Stomach (tissue), 9 donors: ENCODE measurements around the gene SIK2. TPM values are rescaled to one million over a fixed set of nuclear protein-coding genes. Genes with fewer than 3 reads are reported as not detected.

Experiments used
- DNase-seq, 2 donors: peaks; one replicate each; pipeline versions ENCODE4 v3.0.0 to v3.0.0-alpha.2; 2013 to 2019
- H3K27ac ChIP-seq, 5 donors: fragments of 200-600 bp in 4 of 5; sonication (generic) in 4 of 5; one replicate each; pipeline ENCODE4 v1.5.1; 2013 to 2019; ENCODE audit warnings: mild to moderate bottlenecking in 1 of 5, moderate library complexity in 1 of 5
- H3K27me3 ChIP-seq, 3 donors: fragments of 200-600 bp; sonication (generic); one replicate each; pipeline ENCODE4 v1.5.1; 2017 to 2019; ENCODE audit warnings: mixed run types in 1 of 3
- H3K36me3 ChIP-seq, 4 donors: fragments of 200-600 bp; sonication (generic); 1 replicate in 3 of 4; 2 replicates in 1 of 4; pipeline ENCODE4 v1.5.1; 2016 to 2019
- H3K4me1 ChIP-seq, 4 donors: fragments of 200-600 bp; sonication (generic); one replicate each; pipeline ENCODE4 v1.5.1; 2016 to 2019
- H3K4me3 ChIP-seq, 4 donors: fragments of 200-600 bp; sonication (generic) in 3 of 4; one replicate each; pipeline ENCODE4 v1.5.1; 2016 to 2019; ENCODE audit warnings: mild to moderate bottlenecking in 1 of 4
- H3K9me3 ChIP-seq, 4 donors: fragments of 200-600 bp; sonication (generic); one replicate each; pipeline ENCODE4 v1.5.1; 2016 to 2019
- CTCF ChIP-seq, 7 experiments: fragments of 450-650 bp in 4 of 7; fragments of 200-600 bp in 3 of 7; sonication (generic) in 3 of 7; IDR thresholded peaks; one replicate each; pipeline ENCODE4 v1.5.1; 2016 to 2019; ENCODE audit warnings: antibody characterized with exemption in 7 of 7, control low read depth in 2 of 7, mild to moderate bottlenecking in 1 of 7
- EP300 ChIP-seq: sonication (generic); formaldehyde crosslinking; IDR thresholded peaks from one replicate; pipeline ENCODE4 v1.6.1; 2017; ENCODE audit warnings: antibody characterized with exemption
- POLR2A ChIP-seq, 4 donors: fragments of 450-650 bp; IDR thresholded peaks; one replicate each; pipeline ENCODE4 v1.6.1; 2016; ENCODE audit warnings: antibody characterized with exemption in 4 of 4, control low read depth in 2 of 4, mild to moderate bottlenecking in 1 of 4, moderate library complexity in 1 of 4
- POLR2AphosphoS5 ChIP-seq, 3 donors: sonication (generic); formaldehyde crosslinking; IDR thresholded peaks; one replicate each; pipeline ENCODE4 v1.6.1; 2016; ENCODE audit warnings: antibody characterized with exemption in 3 of 3
- WGBS, 5 donors: extraction: QIAGEN DNeasy Blood & Tissue Kit in 3 of 5; methylation state at CpG; one replicate each; pipeline versions ENCODE4 v1.1.5 to v1.1.7; 2013 to 2018; 5-methylcytosine and 5-hydroxymethylcytosine counted together
- intact Hi-C: fragments of 100-400 bp; cut with DNase I; formaldehyde crosslinking; loops from one replicate; pipeline ENCODE4 v1.15.1; 2023; ENCODE audit warnings: low total_unique reads
- polyA plus RNA-seq, 3 donors: library from polyadenylated mRNA; stranded (reverse); fragments of 200-250 nt; gene quantifications; one replicate each; pipeline ENCODE4 v1.2.3, GENCODE V29; 2013
- total RNA-seq, 5 donors: library from RNA; depleted of rRNA; stranded (reverse); fragments of >200 nt; gene quantifications; one replicate each; pipeline versions ENCODE4 v1.1.0 to v1.2.3, GENCODE V29; 2014 to 2016
- donor health status: healthy with polysubstance abuse.
- donor health status: Bipolar disorder and iron deficiency.
- donor health status: healthy.

SIK2 gene
- total and polyA plus RNA-seq, 8 donors = 5.5 to 86.9 (median 18.4) TPM

DNA sequence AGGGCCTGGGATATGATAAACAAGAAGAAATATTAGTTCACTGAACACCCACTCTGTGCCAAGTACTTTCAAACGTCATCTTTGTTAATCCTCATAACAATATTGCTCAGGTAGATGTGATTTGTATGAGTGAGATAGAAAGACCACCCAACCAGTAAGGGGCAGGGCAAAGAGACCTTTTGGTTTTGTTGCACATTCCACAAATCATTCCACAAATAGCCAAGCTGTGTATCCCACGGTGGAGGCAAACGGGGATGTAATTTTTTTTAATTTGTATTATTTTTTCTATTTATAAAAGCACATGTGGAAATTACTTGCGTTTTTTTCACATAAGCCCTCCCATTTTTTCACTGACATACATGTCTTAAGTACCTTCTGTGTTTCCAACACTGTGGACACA, 32.8 kb upstream of the SIK2 start:
- Histone ChIP-seq H3K4me1 (peaks cover 7 to 31% (median 21%) of the 10 kb centered on the region in 4 donors), H3K4me3 (no peak overlapping the region), H3K9me3 (no peaks in the 10 kb centered on the region), H3K36me3 (no peaks in the 10 kb centered on the region), H3K27me3 (no peaks in the 10 kb centered on the region), H3K27ac (peak overlapping the region in 1 of 5 donors; percentile 17)
- TF ChIP-seq POLR2AphosphoS5 (IDR thresholded peaks at IDR 0.05) (no peak), POLR2A (IDR thresholded peaks at IDR 0.05) (no peak), EP300 (no peak), CTCF (IDR thresholded peaks at IDR 0.05) (no peak)
- intact Hi-C loops = loop anchor here (10.0 kb wide), 1 partner anchor 275 kb away; no protein-coding TSS in a partner anchor
- DNase-seq = no peak
- WGBS, 5 donors = 46 to 67% (median 64%) methylated on average over 4 of the region's 4 CpGs

GRCh38 chr11:111570796-111571195, 31.5 kb upstream of the SIK2 start:
- no peak for DNase-seq
- intact Hi-C loops = no loop called here
- Histone ChIP-seq H3K4me1 (peaks cover 11 to 32% (median 28%) of the 10 kb centered on the region in 4 donors), H3K27me3 (no peaks in the 10 kb centered on the region), H3K9me3 (no peaks in the 10 kb centered on the region), H3K27ac (no peak overlapping the region), H3K36me3 (no peaks in the 10 kb centered on the region), H3K4me3 (no peak overlapping the region)
- WGBS, 5 donors = 68 to 93% (median 77%) methylated on average over 6 of the region's 6 CpGs
- TF ChIP-seq POLR2AphosphoS5 (IDR thresholded peaks at IDR 0.05) = no peak
- TF ChIP-seq CTCF (IDR thresholded peaks at IDR 0.05) = no peak
- no peak for TF ChIP-seq POLR2A (IDR thresholded peaks at IDR 0.05)

DNA sequence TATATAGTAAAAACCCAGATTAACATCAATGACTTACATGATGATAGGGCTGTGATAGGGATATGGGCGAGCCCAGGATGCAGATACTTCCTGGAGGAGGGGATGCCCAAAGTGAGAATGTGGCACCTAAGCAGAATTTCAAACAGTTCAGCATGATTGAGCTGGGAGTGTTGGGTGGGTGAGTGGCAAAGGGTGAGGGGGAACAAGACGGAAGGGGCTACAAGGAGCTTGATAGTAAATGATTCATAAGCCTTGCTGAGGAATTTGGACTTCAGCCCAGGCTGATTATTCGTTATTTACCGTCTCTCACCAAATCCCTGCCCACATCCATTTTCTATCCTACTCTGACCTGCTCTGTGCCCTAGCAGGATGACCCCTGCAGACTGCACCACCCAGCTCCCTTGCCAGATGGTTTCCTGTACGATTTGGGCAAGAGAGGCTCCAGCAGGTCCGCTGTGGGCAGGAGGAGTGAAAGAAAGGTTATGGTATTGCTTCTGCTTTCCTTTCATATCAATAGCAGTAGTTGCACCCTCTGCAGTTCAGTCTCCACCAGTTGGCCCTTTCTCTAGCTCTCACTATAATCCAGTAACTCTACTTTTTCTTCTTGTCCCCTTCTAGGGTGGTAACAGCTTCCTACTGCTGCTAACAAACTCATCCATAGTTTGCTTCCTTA, 30.3 kb upstream of the SIK2 start:
- WGBS, 5 donors = 22 to 36% (median 23%) methylated on average over 6 of the region's 6 CpGs
- intact Hi-C loops = no loop called here
- TF ChIP-seq CTCF (IDR thresholded peaks at IDR 0.05) (no peak), POLR2A (IDR thresholded peaks at IDR 0.05) (no peak), POLR2AphosphoS5 (IDR thresholded peaks at IDR 0.05) (no peak), EP300 (no peak)

GRCh38 chr11:111572581-111572980, 29.7 kb upstream of the SIK2 start:
- intact Hi-C loops = no loop called here
- TF ChIP-seq CTCF (IDR thresholded peaks at IDR 0.05) = no peak
- TF ChIP-seq POLR2A (IDR thresholded peaks at IDR 0.05) = no peak
- no peak for TF ChIP-seq POLR2AphosphoS5 (IDR thresholded peaks at IDR 0.05)
- no peak for TF ChIP-seq EP300
- H3K27ac ChIP-seq = no peak overlapping the region
- H3K36me3 ChIP-seq = no peaks in the 10 kb centered on the region
- H3K9me3 ChIP-seq = no peaks in the 10 kb centered on the region
- no peaks in the 10 kb centered on the region for H3K27me3 ChIP-seq
- WGBS, 5 donors = 91 to 99% (median 98%) methylated on average over 3 of the region's 3 CpGs
- peaks cover 11 to 32% (median 28%) of the 10 kb centered on the region in 4 donors for H3K4me1 ChIP-seq
- no peak overlapping the region for H3K4me3 ChIP-seq
- no peak for DNase-seq

More for the DNA sequence above, 30.3 kb upstream of the SIK2 start:
- DNase-seq = no peak
- Histone ChIP-seq H3K27ac (no peak overlapping the region), H3K27me3 (no peaks in the 10 kb centered on the region), H3K36me3 (no peaks in the 10 kb centered on the region), H3K4me1 (peaks cover 11 to 32% (median 28%) of the 10 kb centered on the region in 4 donors), H3K4me3 (no peak overlapping the region), H3K9me3 (no peaks in the 10 kb centered on the region)
